Mucosa of descending colon (tissue), 3 donors: ENCODE data around the gene SMC1B. TPM values are rescaled to one million over a fixed set of nuclear protein-coding genes. Genes with fewer than 3 reads are reported as not detected.
A peak's percentile ranks its signal among the peaks of the same experiment; 100 is the strongest.
"Not testable (repeated sequence)": the region's sequence is repeated elsewhere in the genome, so short reads cannot be mapped to it uniquely, and the experiment has no call there.

ENCODE experiments used
- ATAC-seq: fragments of 200-7000 bp; cut with Tn5 transposase; one replicate; pipeline ENCODE4 v1.9.1; 2020; ENCODE audit warnings: mild to moderate bottlenecking, moderate library complexity
- DNase-seq, 3 donors: peaks; one replicate each; pipeline ENCODE4 v3.0.0-alpha.2; 2020
- H3K36me3 ChIP-seq: fragments of 200-600 bp; one replicate; pipeline ENCODE4 v1.8.0; 2021; ENCODE audit warnings: low read depth, mild to moderate bottlenecking
- H3K4me1 ChIP-seq: fragments of 200-600 bp; one replicate; pipeline ENCODE4 v1.8.0; 2021; ENCODE audit warnings: low read depth, mild to moderate bottlenecking
- H3K4me3 ChIP-seq: fragments of 200-600 bp; one replicate; pipeline ENCODE4 v1.8.0; 2021; ENCODE audit warnings: mild to moderate bottlenecking
- H3K9me3 ChIP-seq: fragments of 200-600 bp; one replicate; pipeline ENCODE4 v1.8.0; 2021; ENCODE audit warnings: mild to moderate bottlenecking
- CTCF ChIP-seq: fragments of 200-600 bp; IDR thresholded peaks from one replicate; pipeline ENCODE4 v1.8.0; 2022; ENCODE audit warnings: antibody characterized with exemption, mild to moderate bottlenecking
- intact Hi-C, 2 donors: fragments of 100-400 bp; cut with DNase I in 1 of 2; cut with micrococcal nuclease in 1 of 2; formaldehyde crosslinking; loops; one replicate each; pipeline versions ENCODE4 v1.11.0 to v1.11.1; 2022; cut with DNase I, micrococcal nuclease
- total RNA-seq, 3 donors: library from RNA; stranded (reverse); fragmentation: NEBNext Ultra II Directional in 2 of 3; extraction: Animal tissue kit (Norgen Biotek cat#: 25700) in 2 of 3; gene quantifications; one replicate each; pipeline versions ENCODE4 v1.2.1 to v1.2.4, GENCODE V29; 2021 to 2023
- donor health status: DM: no; HTN: no; CAD: no; lungs with moderate emphysema.
- donor health status: DM: no; HTN: no; CAD: no.
- donor health status: DM: no; HTN: yes; CAD: no.

The SMC1B gene
- total RNA-seq, 3 donors from 2014 or later = not detected

- intact Hi-C loops = no loop called here
- no peaks in the 10 kb centered on the region for H3K36me3 ChIP-seq
- no peak overlapping the region for H3K4me3 ChIP-seq
- TF ChIP-seq CTCF = no peak
- H3K4me1 ChIP-seq = no peaks in the 10 kb centered on the region
- no peaks in the 10 kb centered on the region for H3K9me3 ChIP-seq
- ATAC-seq = no peak
- DNase-seq = no peak
Observed at GRCh38 chr22:45452565-45453379, 39.4 kb upstream of the SMC1B start.

- Histone ChIP-seq H3K4me1 (no peaks in the 10 kb centered on the region), H3K9me3 (no peaks in the 10 kb centered on the region), H3K36me3 (no peaks in the 10 kb centered on the region), H3K4me3 (no peak overlapping the region)
- DNase-seq (no peak), ATAC-seq (no peak)
- intact Hi-C loops = no loop called here
- no peak for TF ChIP-seq CTCF
Observed at GRCh38 chr22:45451972-45452371, 38.6 kb upstream of the SMC1B start.

DNA sequence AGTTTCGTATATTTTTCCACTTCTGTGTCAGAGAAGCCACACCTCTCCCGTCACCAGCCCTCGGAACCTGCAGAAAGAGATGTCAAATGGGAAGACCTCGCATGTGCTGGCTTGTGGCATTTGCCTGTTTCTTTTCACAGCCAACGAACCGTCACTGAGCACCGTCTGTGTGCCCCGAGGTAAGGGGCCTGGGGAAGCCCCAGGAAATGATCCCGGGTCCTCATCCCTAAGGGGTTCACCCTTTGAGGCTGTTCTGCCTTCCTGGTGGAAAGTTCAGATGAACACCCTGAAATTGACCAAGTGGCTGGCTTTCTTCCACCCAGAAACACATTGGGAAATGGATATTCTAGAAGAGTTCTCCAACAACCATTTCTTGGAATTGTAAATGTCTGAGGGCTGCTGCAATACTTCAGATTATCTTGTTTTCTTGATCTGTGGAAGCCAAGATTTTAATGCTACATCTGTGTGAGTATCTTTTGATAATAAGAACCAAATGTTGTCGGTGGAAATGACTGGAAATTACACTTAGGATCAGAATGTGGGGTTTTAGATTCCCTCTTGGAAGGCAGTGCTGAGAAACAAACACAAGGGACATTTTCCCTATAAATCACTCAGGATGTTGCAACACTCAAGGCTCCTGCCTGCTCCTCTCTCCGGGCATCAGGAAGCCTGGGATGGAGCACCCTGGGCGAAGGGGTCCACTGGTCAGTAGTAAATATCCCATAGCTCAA lies 37.7 kb upstream of the SMC1B start:
- Histone ChIP-seq H3K4me1 (no peaks in the 10 kb centered on the region), H3K36me3 (no peaks in the 10 kb centered on the region), H3K4me3 (no peak overlapping the region), H3K9me3 (no peaks in the 10 kb centered on the region)
- DNase-seq (no peak), ATAC-seq (peak; percentile 30)
- intact Hi-C loops = no loop called here
- no peak for TF ChIP-seq CTCF

DNA sequence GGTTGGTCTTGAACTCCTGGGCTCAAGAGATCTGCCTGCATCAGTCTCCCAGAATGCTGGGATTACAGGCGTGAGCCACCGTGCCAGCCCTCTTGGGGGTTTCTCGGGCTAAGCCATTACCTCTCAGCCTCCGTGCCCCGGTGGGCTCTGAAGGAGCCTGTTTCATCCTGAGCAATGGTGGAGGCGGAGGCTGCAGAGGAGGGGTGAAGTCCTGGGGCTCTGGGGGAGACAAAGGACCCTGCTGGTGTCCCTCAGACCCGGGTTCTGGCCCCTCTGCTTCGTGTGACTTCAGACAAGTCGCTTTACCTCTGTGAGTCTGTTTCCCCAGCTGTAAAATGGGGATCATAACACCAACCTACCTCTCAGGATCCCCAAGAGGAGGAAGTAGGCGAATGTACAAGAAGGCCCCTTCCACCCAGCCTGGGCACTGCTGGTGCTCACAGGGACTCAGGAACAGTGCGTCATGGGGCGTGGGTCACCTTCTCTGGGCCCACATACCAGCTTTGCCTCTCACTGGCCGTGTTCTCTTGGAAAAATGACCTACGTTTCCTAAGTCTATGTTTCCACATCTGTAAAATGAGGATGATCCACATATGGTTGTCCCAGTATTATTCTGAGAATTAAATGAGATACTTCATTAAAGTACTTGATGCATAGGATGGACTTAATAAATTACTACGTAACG lies 36.8 kb upstream of the SMC1B start:
- TF ChIP-seq CTCF = no peak
- H3K9me3 ChIP-seq = no peaks in the 10 kb centered on the region
- intact Hi-C loops = no loop called here
- H3K4me1 ChIP-seq = no peaks in the 10 kb centered on the region
- ATAC-seq (no peak), DNase-seq (no peak)
- no peak overlapping the region for H3K4me3 ChIP-seq
- no peaks in the 10 kb centered on the region for H3K36me3 ChIP-seq

GRCh38 chr22:45449442-45449841 lies 36.0 kb upstream of the SMC1B start:
- intact Hi-C loops = loop anchor here in 1 of 2 donors (5.0 kb wide), 1 partner anchor 103 kb away; no protein-coding TSS in a partner anchor
- not testable (repeated sequence) for ATAC-seq, DNase-seq

More at GRCh38 chr22:45449442-45449841, 36.0 kb upstream of the SMC1B start:
- not testable (repeated sequence) for H3K36me3 ChIP-seq, H3K4me1 ChIP-seq, H3K4me3 ChIP-seq, H3K9me3 ChIP-seq
